ENCODE results near the gene ZNF32.

ZNF32 gene

GRCh38 chr10:43648398-43649184, at the start of gene ZNF32:
Gene ZNF32 (minus strand): TSS chr10:43648881. CDS start chr10:43646133, 2,748 bp downstream.
- peak; percentile 83 for DNase-seq

GRCh38 chr10:43698156-43698555, 49.5 kb upstream of the ZNF32 start:
- no peak for DNase-seq

GRCh38 chr10:43696909-43697483, 48.3 kb upstream of the ZNF32 start:
- no peak for DNase-seq

GRCh38 chr10:43695730-43696129, 47.0 kb upstream of the ZNF32 start:
- DNase-seq, result no peak

- DNase-seq, result no peak
Observed at GRCh38 chr10:43695321-43695720, 46.6 kb upstream of the ZNF32 start.

- DNase-seq, result no peak
Observed at GRCh38 chr10:43694526-43694925, 45.8 kb upstream of the ZNF32 start.

GRCh38 chr10:43693602-43694001, 44.9 kb upstream of the ZNF32 start:
- DNase-seq, result no peak

GRCh38 chr10:43692051-43692825, 43.6 kb upstream of the ZNF32 start:
- DNase-seq, result no peak

- DNase-seq, result no peak
Observed at GRCh38 chr10:43691485-43691884, 42.8 kb upstream of the ZNF32 start.

GRCh38 chr10:43689955-43690771, 41.5 kb upstream of the ZNF32 start:
- DNase-seq, result peak; percentile 70

GRCh38 chr10:43689618-43689954, 40.9 kb upstream of the ZNF32 start:
- peak; percentile 21 for DNase-seq

GRCh38 chr10:43689007-43689491, 40.4 kb upstream of the ZNF32 start:
- DNase-seq, result no peak

- no peak for DNase-seq
Observed at GRCh38 chr10:43688348-43688892, 39.7 kb upstream of the ZNF32 start.

- no peak for DNase-seq
Observed at GRCh38 chr10:43687373-43687772, 38.7 kb upstream of the ZNF32 start.

- DNase-seq, result no peak
Observed at GRCh38 chr10:43686414-43686813, 37.7 kb upstream of the ZNF32 start.

- no peak for DNase-seq
Observed at GRCh38 chr10:43685744-43686143, 37.1 kb upstream of the ZNF32 start.

- DNase-seq, result no peak
Observed at GRCh38 chr10:43684292-43684559, 35.5 kb upstream of the ZNF32 start.

- no peak for DNase-seq
Observed at GRCh38 chr10:43683451-43684291, 35.0 kb upstream of the ZNF32 start.

- DNase-seq, result no peak
Observed at GRCh38 chr10:43682956-43683355, 34.3 kb upstream of the ZNF32 start.

GRCh38 chr10:43681721-43682120, 33.0 kb upstream of the ZNF32 start:
- no peak for DNase-seq

GRCh38 chr10:43681220-43681619, 32.5 kb upstream of the ZNF32 start:
- DNase-seq, result no peak

GRCh38 chr10:43680035-43680434, 31.4 kb upstream of the ZNF32 start:
- no peak for DNase-seq
